G401.6 (cell line): Measurements from ENCODE around the gene CLIP1.
"Not testable (repeated sequence)": the region's sequence is repeated elsewhere in the genome, so short reads cannot be mapped to it uniquely, and the experiment has no call there.

Experiments used
- FAIRE-seq: peaks from 2 replicates; lab custom pipeline; 2012; peaks lifted over from hg19 to GRCh38; lab: Jason Lieb, UNC

Gene CLIP1

DNA sequence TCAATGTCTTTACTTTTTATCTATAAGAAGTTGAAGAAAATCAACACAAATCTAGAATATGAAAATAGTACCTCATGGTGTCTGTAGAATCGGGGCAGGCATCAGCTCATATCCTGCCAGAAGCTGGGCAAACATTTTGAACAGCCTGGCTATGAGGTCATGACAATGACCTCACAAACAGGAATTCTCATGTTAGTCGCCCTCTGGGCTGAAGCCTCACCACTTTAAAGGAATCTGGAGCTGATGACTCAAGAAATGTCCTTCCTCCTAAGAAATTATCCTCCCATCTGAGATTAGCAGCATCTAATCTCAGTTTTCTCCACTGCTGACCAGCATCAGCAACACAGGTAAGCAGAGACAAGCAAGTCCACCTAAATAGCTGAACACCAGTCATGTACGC is 27.1 kb downstream of the CLIP1 start:
- no peak for FAIRE-seq

- no peak for FAIRE-seq
Measured at GRCh38 chr12:122394626-122395194, 27.8 kb downstream of the CLIP1 start.

DNA sequence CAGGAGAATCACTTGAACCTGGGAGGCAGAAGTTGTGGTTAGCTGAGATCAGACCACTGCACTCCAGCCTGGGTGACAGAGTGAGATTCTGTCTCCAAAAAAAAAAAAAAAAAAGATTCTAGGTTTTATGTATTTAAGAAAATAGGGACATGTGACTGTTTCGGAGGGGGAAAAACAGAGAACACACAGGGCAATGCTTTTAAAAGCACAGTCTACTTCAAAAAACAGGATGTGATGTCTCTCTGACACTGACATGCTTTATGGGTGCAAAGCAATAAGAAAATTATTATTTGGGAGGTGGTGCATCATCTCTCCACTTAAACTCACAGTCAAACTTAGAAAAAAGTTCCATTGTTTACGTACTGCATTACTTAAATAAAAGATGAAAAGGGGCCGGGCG is 28.7 kb downstream of the CLIP1 start:
- no peak for FAIRE-seq

GRCh38 chr12:122392411-122392810 is 30.1 kb downstream of the CLIP1 start:
- FAIRE-seq, result no peak

- FAIRE-seq, result no peak
Measured at GRCh38 chr12:122389677-122390076, 32.8 kb downstream of the CLIP1 start.

DNA sequence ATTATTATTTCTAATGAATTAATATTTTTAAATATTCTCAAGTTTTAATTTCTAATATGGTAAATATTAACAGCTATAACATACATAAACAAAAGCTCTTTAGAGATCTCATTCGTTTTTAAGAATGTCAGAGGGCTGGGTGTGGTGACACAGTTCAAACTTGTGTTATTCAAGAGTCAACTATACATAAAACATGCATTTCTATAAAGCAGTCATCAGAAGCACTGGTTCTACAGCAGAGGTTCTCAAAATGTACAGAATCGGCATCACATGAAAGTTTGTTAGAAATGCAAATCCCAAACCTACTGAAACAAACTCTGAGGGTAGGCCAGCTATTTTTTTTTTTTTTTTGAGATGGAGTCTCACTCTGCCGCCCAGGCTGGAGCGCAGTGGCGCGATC is 34.6 kb downstream of the CLIP1 start:
- no peak for FAIRE-seq

GRCh38 chr12:122385171-122386016 is 37.1 kb downstream of the CLIP1 start:
- no peak for FAIRE-seq

DNA sequence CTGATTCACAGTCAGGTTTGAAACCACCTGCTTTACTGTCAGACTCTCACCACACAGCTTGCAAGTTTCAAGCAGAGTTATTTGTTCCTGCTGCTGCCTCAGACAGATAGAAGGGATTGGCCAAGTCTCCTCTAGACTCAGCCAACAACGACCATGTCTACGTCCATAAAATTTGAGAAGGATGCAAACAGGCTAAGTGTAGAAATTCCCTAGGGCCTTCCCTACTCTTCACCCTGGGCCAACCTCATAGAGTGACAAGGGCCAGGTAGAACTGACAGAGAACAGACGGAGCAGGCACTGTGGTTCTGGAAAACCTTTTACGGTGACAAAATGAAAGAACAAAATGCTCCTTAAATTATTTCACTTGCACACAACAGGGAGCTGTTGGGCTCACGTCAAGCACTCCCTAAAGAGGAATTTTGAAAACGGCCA is 39.5 kb downstream of the CLIP1 start:
- no peak for FAIRE-seq

DNA sequence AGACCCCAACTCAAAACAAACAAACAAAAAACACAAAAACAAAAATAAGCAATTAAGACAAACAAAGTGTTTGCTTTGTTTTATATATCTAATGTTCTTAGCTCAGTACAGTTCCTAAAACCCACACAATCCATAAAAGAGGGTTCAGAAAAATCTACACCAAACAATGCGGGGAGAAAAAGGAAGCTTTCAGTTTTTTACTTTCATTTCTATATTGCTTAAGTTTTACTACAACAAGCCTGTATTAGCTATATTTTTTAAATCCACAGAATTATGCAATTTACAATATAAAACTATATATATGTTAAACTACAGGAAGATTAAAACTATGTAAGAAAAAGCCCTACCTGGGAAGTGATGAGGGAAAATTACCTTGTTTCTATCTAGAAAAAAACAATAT is 41.4 kb downstream of the CLIP1 start:
- no peak for FAIRE-seq

DNA sequence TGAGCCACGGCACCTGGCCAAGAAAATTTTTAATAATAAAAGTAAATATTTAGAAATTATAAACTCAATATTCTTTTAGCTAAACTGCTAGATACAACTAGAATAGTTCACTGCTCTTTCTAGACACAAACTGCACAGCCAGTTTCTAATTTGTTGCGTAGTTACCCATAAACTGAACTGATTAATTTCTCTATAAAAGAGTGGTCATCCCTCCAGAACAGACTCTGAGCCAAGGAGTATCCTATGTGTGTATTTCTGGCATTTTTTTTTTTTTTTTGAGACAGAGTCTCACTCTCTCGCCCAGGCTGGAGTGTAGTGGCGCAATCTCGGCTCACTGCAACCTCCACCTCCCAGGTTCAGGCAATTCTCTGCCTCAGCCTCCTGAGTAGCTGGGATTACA is 45.7 kb downstream of the CLIP1 start:
- not testable (repeated sequence) for FAIRE-seq

DNA sequence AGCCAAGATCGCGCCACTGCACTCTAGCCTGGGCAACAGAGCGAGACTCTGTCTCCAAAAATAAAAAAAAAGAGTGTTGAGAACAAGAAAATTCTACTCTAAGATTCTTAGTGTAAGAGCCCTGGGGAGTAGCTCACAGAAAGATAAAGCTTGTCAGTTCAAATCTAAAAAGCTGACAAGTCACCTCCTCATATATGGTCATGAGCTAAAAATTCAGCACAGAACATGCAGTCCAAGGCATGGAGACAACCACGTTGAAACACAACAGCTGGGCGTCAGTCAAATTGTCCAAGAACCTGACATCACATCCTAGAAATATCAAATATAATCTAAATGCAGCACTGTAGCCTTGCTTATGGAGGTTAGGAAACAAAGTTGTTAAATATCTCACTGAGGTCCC is 47.8 kb downstream of the CLIP1 start:
- FAIRE-seq, result no peak

GRCh38 chr12:122371475-122372045 is 50.9 kb downstream of the CLIP1 start:
- no peak for FAIRE-seq

DNA sequence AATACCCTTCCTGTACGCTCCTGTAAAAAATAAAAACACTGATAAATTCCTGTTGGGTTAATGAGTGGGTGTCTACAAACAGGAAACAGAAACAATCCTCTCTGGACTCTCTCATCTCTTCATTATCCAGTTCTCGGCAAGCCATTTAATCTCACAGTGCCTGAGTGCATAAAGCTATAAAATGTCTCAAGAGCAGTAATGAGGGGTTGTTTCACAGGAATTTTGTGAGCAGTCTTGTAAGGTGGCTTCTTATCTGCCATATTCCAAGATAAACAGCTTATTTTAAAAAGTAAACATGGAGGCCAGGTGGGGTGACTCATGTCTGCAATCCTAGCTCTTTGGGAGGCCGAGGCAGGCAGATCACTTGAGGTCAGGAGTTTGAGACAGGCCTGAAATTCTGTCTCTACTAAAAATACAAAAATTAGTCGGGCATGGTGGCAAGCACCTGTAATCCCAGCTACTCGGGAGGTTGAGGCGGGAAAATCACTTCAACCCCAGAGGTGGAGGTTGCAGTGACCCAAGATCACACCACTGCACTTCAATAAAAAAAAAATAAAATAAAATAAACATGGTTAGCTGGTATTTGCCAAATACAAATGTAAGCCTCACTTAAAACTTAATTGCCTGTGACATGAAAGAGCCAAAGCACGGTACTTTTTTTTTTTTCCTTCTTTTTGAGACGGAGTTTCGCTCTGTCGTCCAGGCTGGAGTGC is 54.0 kb downstream of the CLIP1 start:
- FAIRE-seq, result no peak

GRCh38 chr12:122367632-122368031 is 54.8 kb downstream of the CLIP1 start:
- not testable (repeated sequence) for FAIRE-seq

DNA sequence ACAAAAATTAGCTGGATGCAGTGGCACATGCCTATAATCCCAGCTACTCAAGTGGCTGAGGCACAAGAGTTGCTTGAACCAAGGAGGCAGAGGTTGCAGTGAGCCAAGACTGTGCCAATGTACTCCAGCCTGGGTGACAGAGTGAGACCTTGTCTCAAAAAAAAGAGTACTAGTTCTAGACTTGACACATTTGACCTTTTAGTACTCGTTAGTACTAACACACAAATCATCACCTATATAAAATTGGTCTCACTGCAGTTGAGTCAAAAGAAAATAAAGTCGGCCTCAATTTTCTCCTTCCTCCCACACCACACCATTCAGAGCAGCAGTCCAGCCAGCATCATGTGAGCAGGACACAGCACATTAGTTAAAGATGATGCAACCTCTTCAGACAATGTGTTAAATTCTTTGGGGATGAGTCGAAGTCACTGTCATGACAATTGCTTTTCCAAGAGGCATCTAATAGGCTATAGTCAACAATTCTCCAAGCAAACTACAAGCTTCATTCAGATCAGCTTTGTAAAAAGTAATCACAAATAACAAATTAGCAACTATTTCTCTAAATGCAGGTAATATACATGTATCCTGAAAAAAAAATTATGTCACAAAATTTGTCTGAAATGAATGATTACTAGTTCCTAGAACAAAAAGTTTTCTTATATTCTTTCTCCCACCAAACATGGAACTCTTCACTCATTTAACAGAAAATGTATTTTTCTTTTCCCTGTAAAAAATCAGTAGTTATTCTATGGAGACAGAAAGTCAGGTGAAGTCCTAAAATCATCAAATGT is 55.6 kb downstream of the CLIP1 start:
- no peak for FAIRE-seq

DNA sequence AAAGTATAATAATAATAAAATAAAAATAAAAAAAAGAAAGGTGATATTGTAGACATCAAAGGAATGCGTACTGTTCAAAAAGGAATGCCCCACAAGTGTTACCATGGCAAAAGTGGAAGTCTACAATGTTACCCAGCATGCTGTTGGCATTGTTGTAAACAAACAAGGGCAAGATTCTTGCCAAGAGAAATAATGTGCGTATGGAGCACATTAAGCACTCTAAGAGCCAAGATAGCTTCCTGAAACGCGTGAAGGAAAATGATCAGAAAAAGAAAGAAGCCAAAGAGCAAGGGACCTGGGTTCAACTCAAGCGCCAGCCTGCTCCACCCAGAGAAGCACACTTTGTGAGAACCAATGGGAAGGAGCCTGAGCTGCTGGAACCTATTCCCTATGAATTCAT is 57.2 kb downstream of the CLIP1 start:
- not testable (repeated sequence) for FAIRE-seq

DNA sequence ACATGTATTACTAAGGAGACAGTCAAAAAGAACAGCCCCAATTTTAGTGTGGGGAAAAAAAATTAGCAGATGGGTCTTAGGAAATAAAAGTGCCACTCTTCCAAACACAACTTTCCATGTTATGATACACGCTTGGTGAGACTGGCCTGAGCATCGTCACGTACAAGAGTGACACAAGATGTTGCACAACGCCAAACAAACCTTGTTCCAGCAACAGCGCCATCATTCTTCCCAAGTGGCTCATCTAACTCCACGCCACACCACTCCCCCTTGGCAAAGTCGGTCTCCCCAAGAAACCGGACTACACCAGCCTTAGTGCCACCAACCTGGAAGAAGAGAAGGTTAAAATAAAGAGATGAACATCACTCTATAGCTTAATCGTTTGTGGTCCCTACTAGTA is 58.7 kb downstream of the CLIP1 start:
- no peak for FAIRE-seq

- no peak for FAIRE-seq
Measured at GRCh38 chr12:122362755-122363154, 59.7 kb downstream of the CLIP1 start.

DNA sequence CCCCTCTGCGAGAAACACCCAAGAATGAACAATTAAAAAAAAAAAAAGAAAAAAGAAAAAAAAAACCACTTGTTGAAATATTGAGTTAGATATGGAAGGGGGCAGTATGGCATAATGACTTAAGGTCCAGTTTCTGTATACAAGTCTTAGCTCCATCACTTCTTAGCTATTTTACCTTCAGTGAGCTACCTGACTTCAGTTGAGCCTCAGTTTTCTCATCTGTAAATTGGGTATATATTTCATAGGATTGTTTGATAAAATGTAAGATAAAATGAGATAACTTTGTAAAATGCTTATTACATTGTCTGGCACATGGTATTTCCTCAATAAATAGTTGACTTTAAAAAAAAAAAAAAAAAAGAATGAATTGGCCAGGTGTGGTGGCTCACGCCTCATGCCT is 64.1 kb downstream of the CLIP1 start:
- FAIRE-seq, result not testable (repeated sequence)

- FAIRE-seq, result not testable (repeated sequence)
Measured at GRCh38 chr12:122357536-122357935, 64.9 kb downstream of the CLIP1 start.

GRCh38 chr12:122356991-122357390 is 65.5 kb downstream of the CLIP1 start:
- not testable (repeated sequence) for FAIRE-seq

- peak; percentile 94 for FAIRE-seq
Measured at GRCh38 chr12:122356192-122356635, 66.3 kb downstream of the CLIP1 start.
